ENCODE measurements around the gene SLC25A30.
A peak's percentile ranks its signal among the peaks of the same experiment; 100 is the strongest.
"Not testable (repeated sequence)": the region's sequence is repeated elsewhere in the genome, so short reads cannot be mapped to it uniquely, and the experiment has no call there.

The SLC25A30 gene

DNA sequence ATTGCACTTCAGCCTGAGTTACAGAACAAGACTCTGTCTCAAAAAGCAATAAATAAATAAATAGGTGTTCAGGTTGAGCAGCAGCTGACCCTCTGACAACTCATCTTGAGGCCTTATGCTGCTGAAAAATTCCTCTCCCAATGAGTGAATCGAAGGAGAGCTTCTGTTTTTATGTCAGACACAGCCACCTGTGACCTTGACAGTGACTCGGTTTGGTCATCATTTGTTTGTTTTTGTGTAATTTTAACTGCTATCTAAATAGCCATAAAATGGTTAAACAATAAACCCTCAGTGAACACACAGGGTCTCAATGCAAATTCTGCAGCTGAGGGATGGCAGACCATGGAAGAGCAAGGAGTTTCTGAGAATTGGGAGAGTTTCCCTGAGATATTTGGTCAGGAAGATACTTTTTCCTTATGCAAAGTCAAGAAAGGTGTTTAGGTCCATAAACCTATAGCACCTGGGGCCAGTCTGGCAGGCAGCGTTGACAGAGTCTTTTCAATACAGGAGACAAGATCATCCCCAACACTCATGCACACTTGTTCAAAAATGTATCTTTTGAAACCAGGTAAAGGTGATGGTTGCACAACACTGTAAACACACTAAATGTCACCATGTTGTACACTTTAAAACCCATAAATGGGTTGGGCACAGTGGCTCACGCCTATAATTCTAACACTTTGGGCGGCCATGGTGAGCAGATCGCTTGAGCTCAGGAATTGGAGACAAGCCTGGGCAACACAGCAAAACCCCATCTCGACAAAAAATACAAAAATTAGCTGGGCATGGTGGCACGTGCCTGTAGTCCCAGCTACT, 16.6 kb upstream of the SLC25A30 start:
- in situ Hi-C loops (cut with HindIII; ENCODE audit: low pct_ligation_motif_present, low pct_unique_long_range_greater_than_20kb, low sequenced_read_pairs): no loop called here
- DNase-seq: no peak

GRCh38 chr13:45433381-45433790, 15.2 kb upstream of the SLC25A30 start:
- in situ Hi-C loops (cut with HindIII; ENCODE audit: low pct_ligation_motif_present, low pct_unique_long_range_greater_than_20kb, low sequenced_read_pairs): no loop called here
- DNase-seq: no peak

- in situ Hi-C loops (cut with HindIII; ENCODE audit: low pct_ligation_motif_present, low pct_unique_long_range_greater_than_20kb, low sequenced_read_pairs): no loop called here
- DNase-seq: no peak
These were observed 14.7 kb upstream of the SLC25A30 start for GRCh38 chr13:45432737-45433380.

- in situ Hi-C loops (cut with HindIII; ENCODE audit: low pct_ligation_motif_present, low pct_unique_long_range_greater_than_20kb, low sequenced_read_pairs); DNase-seq: not testable (repeated sequence)
These were observed 8.1 kb upstream of the SLC25A30 start for GRCh38 chr13:45426056-45426841.

- no peak for DNase-seq
- in situ Hi-C loops (cut with HindIII; ENCODE audit: low pct_ligation_motif_present, low pct_unique_long_range_greater_than_20kb, low sequenced_read_pairs): no loop called here
These were observed 4.6 kb upstream of the SLC25A30 start for GRCh38 chr13:45422731-45423292.

- no peak for DNase-seq
- in situ Hi-C loops (cut with HindIII; ENCODE audit: low pct_ligation_motif_present, low pct_unique_long_range_greater_than_20kb, low sequenced_read_pairs): no loop called here
These were observed 1.8 kb upstream of the SLC25A30 start for GRCh38 chr13:45419945-45420344.

DNA sequence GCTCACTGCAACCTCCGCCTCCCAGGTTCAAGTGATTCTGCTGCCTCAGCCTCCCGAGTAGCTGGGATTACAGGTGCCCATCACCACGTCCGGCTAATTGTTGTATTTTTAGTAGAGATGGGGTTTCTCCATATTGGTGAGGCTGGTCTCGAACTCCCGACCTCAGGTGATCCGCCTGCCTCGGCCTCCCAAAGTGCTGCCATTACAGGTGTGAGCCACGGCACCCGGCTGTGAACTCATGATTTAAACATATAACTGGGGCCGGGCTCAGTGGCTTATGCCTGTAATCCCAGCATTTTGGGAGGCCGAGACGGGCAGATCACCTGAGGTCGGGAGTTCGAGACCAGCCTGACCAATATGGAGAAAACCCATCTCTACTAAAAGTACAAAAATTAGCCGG, 1.2 kb upstream of the SLC25A30 start:
- in situ Hi-C loops (cut with HindIII; ENCODE audit: low pct_ligation_motif_present, low pct_unique_long_range_greater_than_20kb, low sequenced_read_pairs): not testable (repeated sequence)

GRCh38 chr13:45416516-45417128, 1.6 kb downstream of the SLC25A30 start:
- no peak for DNase-seq
- in situ Hi-C loops (cut with HindIII; ENCODE audit: low pct_ligation_motif_present, low pct_unique_long_range_greater_than_20kb, low sequenced_read_pairs): no loop called here

More for the DNA sequence above, 1.2 kb upstream of the SLC25A30 start:
- DNase-seq: not testable (repeated sequence)

GRCh38 chr13:45415112-45415511, 3.1 kb downstream of the SLC25A30 start:
- no peak for DNase-seq
- in situ Hi-C loops (cut with HindIII; ENCODE audit: low pct_ligation_motif_present, low pct_unique_long_range_greater_than_20kb, low sequenced_read_pairs): no loop called here

DNA sequence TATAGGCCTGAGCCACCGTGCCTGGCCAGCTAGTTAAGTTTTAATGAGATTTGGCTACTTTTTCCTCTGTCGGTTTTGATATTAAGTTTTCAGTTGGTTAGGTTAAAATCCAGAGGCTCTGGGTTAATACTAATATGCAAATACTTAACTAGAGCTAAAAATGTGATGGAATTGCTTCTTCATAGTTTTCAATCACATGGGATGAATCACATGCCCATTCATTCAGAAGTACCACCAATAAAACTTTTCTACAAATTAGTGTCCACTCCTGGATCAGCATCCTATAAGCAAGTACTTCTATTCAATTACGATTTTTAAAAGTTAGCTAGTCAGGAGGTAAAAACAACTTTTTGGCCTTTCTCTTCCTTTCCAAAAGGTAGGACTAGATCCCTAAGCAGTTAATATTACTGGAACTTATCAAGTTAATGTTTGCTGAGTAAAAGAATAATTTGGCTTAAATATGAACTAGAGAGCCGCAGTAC, 4.3 kb downstream of the SLC25A30 start:
- in situ Hi-C loops (cut with HindIII; ENCODE audit: low pct_ligation_motif_present, low pct_unique_long_range_greater_than_20kb, low sequenced_read_pairs): no loop called here
- peak; percentile 78 for DNase-seq

- in situ Hi-C loops (cut with HindIII; ENCODE audit: low pct_ligation_motif_present, low pct_unique_long_range_greater_than_20kb, low sequenced_read_pairs): no loop called here
- DNase-seq: no peak
These were observed 5.7 kb downstream of the SLC25A30 start for GRCh38 chr13:45412274-45413049.

DNA sequence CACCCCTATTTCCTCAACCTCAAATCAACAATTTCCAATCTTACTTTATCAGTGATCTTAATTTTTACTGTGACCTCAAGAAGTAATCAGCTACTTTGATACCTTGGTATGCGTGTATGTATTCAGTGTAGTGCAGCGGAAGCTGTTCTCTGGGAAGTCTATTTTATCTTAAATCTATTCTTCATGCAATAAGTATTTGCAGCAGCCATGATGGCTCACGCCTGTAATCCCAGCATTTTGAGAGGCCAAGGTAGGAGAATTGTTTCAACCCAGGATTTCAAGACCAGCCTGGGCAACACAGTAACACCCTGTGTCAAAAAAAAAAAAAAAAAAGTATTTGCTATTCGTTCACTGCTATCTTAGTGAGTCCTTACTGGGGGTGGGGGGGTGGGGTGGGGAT, 6.5 kb downstream of the SLC25A30 start:
- DNase-seq: no peak
- in situ Hi-C loops (cut with HindIII; ENCODE audit: low pct_ligation_motif_present, low pct_unique_long_range_greater_than_20kb, low sequenced_read_pairs): no loop called here

DNA sequence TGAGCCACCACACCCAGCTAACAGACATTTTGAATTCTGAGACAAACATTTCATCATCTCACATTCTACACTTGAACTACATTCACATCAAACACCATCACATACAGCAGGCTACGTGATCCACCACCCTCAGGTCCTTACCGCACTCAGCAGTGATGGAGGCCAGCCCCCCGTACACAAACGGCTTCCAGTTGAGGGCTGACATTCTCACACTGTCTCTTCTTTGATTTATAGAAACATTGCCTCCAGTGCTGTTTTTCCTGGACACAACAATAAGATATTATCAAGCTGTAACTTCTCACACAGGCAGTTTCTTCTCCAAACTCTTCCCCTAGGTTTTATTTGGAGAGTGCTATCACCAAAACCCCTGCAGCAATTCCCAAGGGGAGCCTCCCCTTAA, 7.0 kb downstream of the SLC25A30 start:
- DNase-seq: no peak
- in situ Hi-C loops (cut with HindIII; ENCODE audit: low pct_ligation_motif_present, low pct_unique_long_range_greater_than_20kb, low sequenced_read_pairs): no loop called here

DNA sequence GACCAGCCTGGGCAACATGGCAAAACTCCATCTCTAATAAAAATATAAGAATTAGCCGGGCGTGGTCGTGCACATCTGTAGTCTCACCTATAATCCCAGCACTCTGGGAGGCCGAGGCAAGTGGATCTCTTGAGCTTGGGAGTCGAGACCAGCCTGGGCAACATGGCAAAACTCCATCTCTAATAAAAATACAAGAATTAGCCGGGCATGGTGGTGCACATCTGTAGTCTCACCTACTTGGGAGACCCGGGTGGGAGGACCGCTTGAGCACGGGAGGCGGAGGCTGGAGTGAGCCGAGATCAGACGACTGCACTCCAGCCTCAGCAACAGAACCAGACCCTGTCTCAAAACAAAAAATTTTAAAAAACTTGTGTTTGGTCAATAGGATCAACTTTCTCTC, 7.7 kb downstream of the SLC25A30 start:
- in situ Hi-C loops (cut with HindIII; ENCODE audit: low pct_ligation_motif_present, low pct_unique_long_range_greater_than_20kb, low sequenced_read_pairs): no loop called here
- no peak for DNase-seq

- in situ Hi-C loops (cut with HindIII; ENCODE audit: low pct_ligation_motif_present, low pct_unique_long_range_greater_than_20kb, low sequenced_read_pairs): no loop called here
- DNase-seq: no peak
These were observed 8.2 kb downstream of the SLC25A30 start for GRCh38 chr13:45410001-45410400.

DNA sequence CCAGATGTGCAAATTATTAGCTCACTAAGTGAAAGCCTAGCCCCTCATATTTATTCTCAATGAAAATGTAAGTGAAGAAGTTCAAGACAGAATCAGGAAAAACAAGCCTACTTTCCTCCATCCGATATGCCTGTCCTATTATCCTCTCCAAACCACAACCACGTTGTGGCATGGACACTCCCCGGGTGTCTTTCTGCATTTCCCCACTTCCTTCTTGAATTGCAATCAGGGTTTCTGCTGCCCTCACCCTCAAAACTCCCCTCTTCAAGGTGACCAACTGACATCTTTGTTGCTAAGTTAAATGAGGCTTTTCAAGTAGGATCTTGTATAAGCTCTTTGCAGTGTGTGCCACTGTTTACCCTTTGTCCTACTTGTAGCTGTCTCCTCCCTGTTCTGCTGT, 11.8 kb downstream of the SLC25A30 start:
- no peak for DNase-seq
- in situ Hi-C loops (cut with HindIII; ENCODE audit: low pct_ligation_motif_present, low pct_unique_long_range_greater_than_20kb, low sequenced_read_pairs): no loop called here

GRCh38 chr13:45403081-45403480, 15.1 kb downstream of the SLC25A30 start:
- in situ Hi-C loops (cut with HindIII; ENCODE audit: low pct_ligation_motif_present, low pct_unique_long_range_greater_than_20kb, low sequenced_read_pairs): no loop called here

GRCh38 chr13:45402641-45403040, 15.5 kb downstream of the SLC25A30 start:
- DNase-seq: no peak
- in situ Hi-C loops (cut with HindIII; ENCODE audit: low pct_ligation_motif_present, low pct_unique_long_range_greater_than_20kb, low sequenced_read_pairs): no loop called here

More at GRCh38 chr13:45403081-45403480, 15.1 kb downstream of the SLC25A30 start:
- no peak for DNase-seq

Data from ACHN (cell line).